C4-2B (cell line): Measurements from ENCODE around the gene EPHB2.
"Not testable (repeated sequence)": the region's sequence is repeated elsewhere in the genome, so short reads cannot be mapped to it uniquely, and the experiment has no call there.

Experiments used
- H3K27ac ChIP-seq: fragments of 450-650 bp; 2 replicates; pipeline ENCODE4 v1.5.1; 2017
- ZFX ChIP-seq: fragments of 450-650 bp; IDR thresholded peaks from 2 replicates; pipeline ENCODE4 v1.6.1; 2017
- TF ChIP-seq, protein P1 (sequence below): fragments of 450-650 bp; conservative IDR thresholded peaks from 2 replicates; pipeline ENCODE4 v1.5.1; 2017; ENCODE audit warnings: mild to moderate bottlenecking

Gene EPHB2

DNA sequence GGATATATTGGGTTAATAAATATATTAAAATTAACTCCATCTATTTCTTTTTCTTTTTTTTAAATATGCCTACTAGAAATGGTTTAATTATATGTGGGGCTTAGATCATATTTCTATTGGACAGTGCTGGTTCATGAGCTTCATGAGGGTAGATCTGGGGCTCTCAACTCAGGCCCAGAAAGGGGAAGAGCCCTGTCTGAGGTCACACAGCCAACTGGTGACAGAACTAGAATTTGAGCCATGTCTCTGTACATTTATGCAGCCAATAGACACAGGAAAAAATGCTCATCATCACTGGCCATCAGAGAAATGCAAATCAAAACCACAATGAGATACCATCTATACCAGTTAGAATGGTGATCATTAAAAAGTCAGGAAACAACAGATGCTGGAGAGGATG is 5.1 kb upstream of the EPHB2 start:
- no peak overlapping the region for H3K27ac ChIP-seq
- no peak for TF ChIP-seq ZFX
- TF ChIP-seq, protein P1, sequence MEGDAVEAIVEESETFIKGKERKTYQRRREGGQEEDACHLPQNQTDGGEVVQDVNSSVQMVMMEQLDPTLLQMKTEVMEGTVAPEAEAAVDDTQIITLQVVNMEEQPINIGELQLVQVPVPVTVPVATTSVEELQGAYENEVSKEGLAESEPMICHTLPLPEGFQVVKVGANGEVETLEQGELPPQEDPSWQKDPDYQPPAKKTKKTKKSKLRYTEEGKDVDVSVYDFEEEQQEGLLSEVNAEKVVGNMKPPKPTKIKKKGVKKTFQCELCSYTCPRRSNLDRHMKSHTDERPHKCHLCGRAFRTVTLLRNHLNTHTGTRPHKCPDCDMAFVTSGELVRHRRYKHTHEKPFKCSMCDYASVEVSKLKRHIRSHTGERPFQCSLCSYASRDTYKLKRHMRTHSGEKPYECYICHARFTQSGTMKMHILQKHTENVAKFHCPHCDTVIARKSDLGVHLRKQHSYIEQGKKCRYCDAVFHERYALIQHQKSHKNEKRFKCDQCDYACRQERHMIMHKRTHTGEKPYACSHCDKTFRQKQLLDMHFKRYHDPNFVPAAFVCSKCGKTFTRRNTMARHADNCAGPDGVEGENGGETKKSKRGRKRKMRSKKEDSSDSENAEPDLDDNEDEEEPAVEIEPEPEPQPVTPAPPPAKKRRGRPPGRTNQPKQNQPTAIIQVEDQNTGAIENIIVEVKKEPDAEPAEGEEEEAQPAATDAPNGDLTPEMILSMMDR, result no peak

GRCh38 chr1:22706100-22706499 is 4.5 kb upstream of the EPHB2 start:
- not testable (repeated sequence) for H3K27ac ChIP-seq

- H3K27ac ChIP-seq, result no peak overlapping the region
- TF ChIP-seq, protein P1, result no peak
- no peak for TF ChIP-seq ZFX
These were observed 1.9 kb upstream of the EPHB2 start for GRCh38 chr1:22708777-22709176.

- TF ChIP-seq, protein P1, result no peak
- TF ChIP-seq ZFX, result no peak
- H3K27ac ChIP-seq, result no peak overlapping the region
These were observed 1.4 kb upstream of the EPHB2 start for GRCh38 chr1:22709227-22709626.

DNA sequence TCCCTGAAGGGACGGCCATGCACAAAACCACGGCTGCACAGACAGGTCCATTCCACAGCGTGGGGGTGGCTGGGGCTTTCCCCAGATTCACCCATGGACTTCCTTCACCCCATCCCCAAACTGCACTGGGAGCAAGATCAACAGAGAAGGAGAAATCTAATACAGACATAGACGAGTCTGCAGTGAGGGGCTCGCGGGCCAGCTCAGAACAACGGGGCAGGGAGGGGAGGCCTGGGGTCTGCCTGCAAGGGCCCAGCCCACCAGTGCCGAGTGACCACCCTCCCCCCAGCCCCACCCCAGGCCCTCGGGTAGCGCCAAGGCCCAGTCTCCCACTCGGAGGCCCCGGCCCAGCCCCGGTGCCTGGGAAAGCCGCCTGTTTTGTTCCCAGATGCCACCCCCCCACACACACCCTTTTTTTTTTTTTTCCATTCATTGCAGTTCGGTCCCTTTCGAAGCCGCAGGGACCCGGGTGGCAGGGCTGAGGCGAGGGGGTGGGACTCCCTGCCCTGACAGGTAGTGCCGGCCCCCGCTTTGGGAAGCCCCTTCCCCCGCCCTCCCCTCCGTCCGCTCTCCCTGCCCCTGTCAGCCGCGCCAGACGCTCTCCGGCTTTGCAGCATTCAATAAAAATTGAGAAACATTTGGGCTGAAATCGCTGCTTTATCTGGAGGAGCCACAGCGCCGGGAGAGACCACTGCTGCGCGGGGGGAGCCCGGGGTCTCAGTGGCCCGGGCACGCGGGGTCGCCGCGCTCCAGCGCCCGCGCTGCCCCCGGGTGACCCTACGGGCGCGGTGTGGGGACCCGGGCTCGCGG is 543 bp upstream of the EPHB2 start:
- no peak for TF ChIP-seq ZFX
- peak overlapping the region; percentile 40 for H3K27ac ChIP-seq

GRCh38 chr1:22711071-22711470 is 432 bp downstream of the EPHB2 start:
- TF ChIP-seq, protein P1, result no peak
- TF ChIP-seq ZFX, result no peak
- no peak overlapping the region for H3K27ac ChIP-seq

DNA sequence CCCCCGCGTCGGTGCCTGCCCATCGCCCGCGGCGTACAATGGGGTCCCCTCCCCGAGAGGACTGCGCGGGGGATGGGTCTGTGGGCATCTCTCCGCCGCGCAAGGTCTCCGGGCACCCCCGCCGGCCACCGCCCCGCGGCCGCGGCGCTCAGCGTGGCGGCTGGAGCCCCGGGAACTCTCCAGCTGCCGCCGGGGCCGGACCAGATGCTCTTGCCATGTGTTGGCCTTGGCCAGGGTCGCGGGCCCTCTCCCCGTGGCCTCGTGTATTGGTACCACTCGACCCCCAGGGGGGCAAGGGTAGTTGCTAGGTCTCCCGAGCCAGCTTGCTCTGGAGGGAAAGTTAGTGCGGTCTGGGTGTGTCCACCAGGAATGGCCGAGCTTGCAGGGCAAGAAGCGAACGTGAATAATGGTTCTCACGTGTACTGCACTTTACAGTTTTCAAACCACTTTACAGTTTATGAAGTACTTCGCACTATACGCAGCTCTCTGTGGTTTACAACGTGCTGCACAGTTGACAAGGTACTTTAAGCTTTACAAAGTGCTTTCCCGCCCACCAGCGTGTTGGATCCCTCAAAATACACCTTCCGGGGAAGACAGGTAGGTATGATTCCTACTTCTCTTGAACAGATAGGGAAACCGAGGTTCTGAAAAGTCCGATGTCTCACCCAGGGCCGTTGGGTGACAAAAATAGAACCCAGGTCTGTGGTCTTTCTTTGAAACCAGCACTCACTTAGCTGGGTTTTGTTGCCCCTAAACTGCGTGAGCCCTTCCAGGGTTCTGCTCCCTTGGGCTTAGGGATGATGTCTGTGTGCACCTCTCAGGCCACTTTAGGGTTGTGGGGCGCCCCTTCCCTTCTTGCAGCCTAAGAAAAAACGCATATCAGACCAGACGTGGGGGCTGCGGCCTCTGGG is 1.2 kb downstream of the EPHB2 start:
- no peak overlapping the region for H3K27ac ChIP-seq

More for the DNA sequence above, 1.2 kb downstream of the EPHB2 start:
- TF ChIP-seq, protein P1, result no peak
- TF ChIP-seq ZFX, result no peak
